Stimulated activated CD4-positive, alpha-beta T cell treated with anti-CD3 and anti-CD28 coated beads, Interleukin-1b, Interleukin-23, amount 100 ng/mL, for 48 hours (primary cell): ENCODE measurements around the gene INSR.
"Not testable (repeated sequence)": the region's sequence is repeated elsewhere in the genome, so short reads cannot be mapped to it uniquely, and the experiment has no call there.

ENCODE experiments used
- DNase-seq: peaks from one replicate; pipeline ENCODE4 v3.0.0-alpha.2; 2020

The INSR gene

GRCh38 chr19:7188698-7189629 is 105.2 kb downstream of the INSR start:
- no peak for DNase-seq

- no peak for DNase-seq
Measured at GRCh38 chr19:7187605-7188339, 106.4 kb downstream of the INSR start.

GRCh38 chr19:7182489-7182888 is 111.7 kb downstream of the INSR start:
- DNase-seq = no peak

GRCh38 chr19:7179917-7180306 is 114.3 kb downstream of the INSR start:
- DNase-seq = no peak

GRCh38 chr19:7177926-7178325 is 116.3 kb downstream of the INSR start:
- no peak for DNase-seq

- DNase-seq = no peak
Measured at GRCh38 chr19:7176792-7177191, 117.4 kb downstream of the INSR start.

- DNase-seq = no peak
Measured at GRCh38 chr19:7172794-7173193, 121.4 kb downstream of the INSR start.

- DNase-seq = no peak
Measured at GRCh38 chr19:7170983-7171382, 123.2 kb downstream of the INSR start.

GRCh38 chr19:7168941-7169340 is 125.3 kb downstream of the INSR start:
- no peak for DNase-seq

- no peak for DNase-seq
Measured at GRCh38 chr19:7161292-7161691, 132.9 kb downstream of the INSR start.

GRCh38 chr19:7159105-7159933 is 134.9 kb downstream of the INSR start:
- no peak for DNase-seq

GRCh38 chr19:7153022-7153421 is 141.2 kb downstream of the INSR start:
- DNase-seq = no peak

- DNase-seq = no peak
Measured at GRCh38 chr19:7152568-7152967, 141.6 kb downstream of the INSR start.

GRCh38 chr19:7149956-7150705 is 144.1 kb downstream of the INSR start:
- DNase-seq = no peak

GRCh38 chr19:7147119-7147675 is 147.0 kb downstream of the INSR start:
- not testable (repeated sequence) for DNase-seq

GRCh38 chr19:7146086-7146485 is 148.1 kb downstream of the INSR start:
- DNase-seq = not testable (repeated sequence)

GRCh38 chr19:7145494-7145893 is 148.7 kb downstream of the INSR start:
- DNase-seq = no peak

GRCh38 chr19:7142771-7143170 is 151.4 kb downstream of the INSR start:
- no peak for DNase-seq

GRCh38 chr19:7140137-7140536 is 154.1 kb downstream of the INSR start:
- DNase-seq = no peak

GRCh38 chr19:7139095-7139494 is 155.1 kb downstream of the INSR start:
- no peak for DNase-seq

GRCh38 chr19:7138402-7138801 is 155.8 kb downstream of the INSR start:
- no peak for DNase-seq

- no peak for DNase-seq
Measured at GRCh38 chr19:7137120-7137519, 157.1 kb downstream of the INSR start.
